GM21515 (cell line): ENCODE measurements around the gene WDR41.
"Not testable (repeated sequence)": the region's sequence is repeated elsewhere in the genome, so short reads cannot be mapped to it uniquely, and the experiment has no call there.

Source experiments
- ATAC-seq: cut with Tn5 transposase; IDR thresholded peaks from one replicate; pipeline ENCODE4 v1.9.1; 2021; ENCODE audit not compliant: unreplicated experiment

WDR41 gene

GRCh38 chr5:77409870-77410621 is 82.1 kb downstream of the WDR41 start:
- ATAC-seq, result no peak

GRCh38 chr5:77407152-77407551 is 85.0 kb downstream of the WDR41 start:
- no peak for ATAC-seq

- no peak for ATAC-seq
These were observed 89.3 kb downstream of the WDR41 start for GRCh38 chr5:77402796-77403195.

- ATAC-seq, result no peak
These were observed 91.5 kb downstream of the WDR41 start for GRCh38 chr5:77400645-77401044.

GRCh38 chr5:77398896-77399295 is 93.2 kb downstream of the WDR41 start:
- no peak for ATAC-seq

GRCh38 chr5:77398458-77398857 is 93.7 kb downstream of the WDR41 start:
- no peak for ATAC-seq

GRCh38 chr5:77397686-77398292 is 94.3 kb downstream of the WDR41 start:
- no peak for ATAC-seq

- ATAC-seq, result no peak
These were observed 96.1 kb downstream of the WDR41 start for GRCh38 chr5:77396017-77396416.

GRCh38 chr5:77394064-77394715 is 97.9 kb downstream of the WDR41 start:
- no peak for ATAC-seq

- ATAC-seq, result no peak
These were observed 100.8 kb downstream of the WDR41 start for GRCh38 chr5:77391240-77391765.

GRCh38 chr5:77390795-77391194 is 101.3 kb downstream of the WDR41 start:
- no peak for ATAC-seq

- no peak for ATAC-seq
These were observed 101.9 kb downstream of the WDR41 start for GRCh38 chr5:77390221-77390620.

- no peak for ATAC-seq
These were observed 102.4 kb downstream of the WDR41 start for GRCh38 chr5:77389746-77390145.

GRCh38 chr5:77386340-77386739 is 105.8 kb downstream of the WDR41 start:
- not testable (repeated sequence) for ATAC-seq

GRCh38 chr5:77383336-77383735 is 108.8 kb downstream of the WDR41 start:
- ATAC-seq, result not testable (repeated sequence)
